OCI-M2 (cell line): Measurements from ENCODE around the gene WRNIP1.
A peak's percentile ranks its signal among the peaks of the same experiment; 100 is the strongest.

Source experiments
- DNase-seq: peaks from one replicate; lab custom pipeline; 2025; ENCODE audit not compliant: unreplicated experiment; lab: John Stamatoyannopoulos, UW

The WRNIP1 gene

DNA sequence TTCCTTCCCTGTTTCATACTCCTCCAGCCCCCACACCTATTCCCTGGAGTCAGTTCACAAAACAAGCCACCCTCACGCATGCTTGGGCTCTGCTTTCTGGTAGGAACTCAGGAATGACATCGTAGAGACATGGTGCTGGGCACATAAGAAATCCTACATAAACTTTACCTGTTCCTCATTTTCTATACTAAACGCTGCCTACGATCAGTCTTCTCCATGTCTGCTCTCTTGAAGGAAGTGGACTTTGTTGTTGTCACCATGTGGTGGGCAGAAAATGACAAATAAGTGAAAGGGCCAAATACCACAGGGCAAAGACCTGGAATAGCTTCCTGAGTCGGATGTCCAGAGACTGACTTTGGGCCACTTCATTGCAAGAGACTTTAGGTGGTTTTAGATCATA lies 24.6 kb upstream of the WRNIP1 start:
- DNase-seq: no peak

DNA sequence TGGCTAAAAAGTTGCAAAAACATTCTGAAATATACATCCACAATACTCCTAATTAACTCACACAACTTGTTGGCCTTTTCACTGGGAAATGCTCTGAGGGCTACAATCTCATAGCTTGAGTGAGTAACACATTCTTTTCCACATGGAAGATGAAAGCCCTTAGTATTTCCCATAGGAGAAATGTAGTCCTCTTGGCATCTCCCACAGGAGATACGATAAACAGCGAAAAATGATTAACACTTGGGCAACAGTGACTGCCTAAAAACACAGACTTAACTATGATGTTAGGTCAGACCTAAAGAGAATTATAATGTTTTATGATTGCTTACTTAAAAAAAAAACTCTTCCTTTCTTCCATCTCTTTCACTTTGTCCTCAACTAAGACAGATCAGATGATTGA lies 23.4 kb upstream of the WRNIP1 start:
- DNase-seq: no peak

DNA sequence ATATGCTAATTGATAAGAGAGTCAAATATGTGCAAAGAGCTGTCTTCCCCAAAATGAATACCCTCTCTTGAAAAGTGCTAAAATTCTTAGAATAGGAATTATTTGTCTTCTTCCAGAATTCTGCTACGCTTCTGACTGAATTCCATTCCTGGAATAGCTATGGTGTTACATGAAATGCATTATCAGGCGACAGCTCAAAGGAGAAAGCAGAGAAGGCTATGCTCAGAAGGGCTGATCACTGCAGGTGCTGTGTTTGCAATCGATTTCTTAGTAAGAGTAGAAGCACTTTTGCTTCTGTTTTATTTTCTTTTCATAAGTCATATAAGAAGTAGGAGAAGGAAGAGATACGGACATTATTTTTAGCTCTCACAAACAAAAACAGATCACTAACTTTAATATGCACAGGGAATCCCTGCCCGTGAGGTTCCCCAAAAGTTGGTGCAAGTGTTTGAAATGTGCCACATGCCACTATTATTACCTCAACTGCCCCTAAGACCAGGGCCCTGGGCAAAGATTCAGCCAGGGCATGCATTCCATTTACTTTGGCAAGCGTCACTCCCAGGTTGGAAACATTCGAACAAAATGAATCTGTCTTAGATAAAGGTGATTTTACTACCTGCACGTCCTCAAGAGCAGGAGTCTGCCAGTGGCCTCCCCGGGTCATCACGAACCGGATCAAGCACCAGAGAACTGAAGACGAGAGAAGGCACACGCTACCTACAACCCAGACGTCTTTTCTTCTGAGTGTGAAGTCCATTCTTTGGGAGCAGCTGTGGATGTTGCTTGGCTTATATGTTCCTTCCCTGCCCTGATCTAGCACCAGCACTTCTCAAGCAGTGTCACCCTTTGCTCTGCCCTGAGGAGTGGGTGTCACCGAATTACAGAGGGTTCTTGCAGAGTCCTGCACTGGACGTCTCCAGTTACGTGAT lies 21.6 kb upstream of the WRNIP1 start:
- no peak for DNase-seq

DNA sequence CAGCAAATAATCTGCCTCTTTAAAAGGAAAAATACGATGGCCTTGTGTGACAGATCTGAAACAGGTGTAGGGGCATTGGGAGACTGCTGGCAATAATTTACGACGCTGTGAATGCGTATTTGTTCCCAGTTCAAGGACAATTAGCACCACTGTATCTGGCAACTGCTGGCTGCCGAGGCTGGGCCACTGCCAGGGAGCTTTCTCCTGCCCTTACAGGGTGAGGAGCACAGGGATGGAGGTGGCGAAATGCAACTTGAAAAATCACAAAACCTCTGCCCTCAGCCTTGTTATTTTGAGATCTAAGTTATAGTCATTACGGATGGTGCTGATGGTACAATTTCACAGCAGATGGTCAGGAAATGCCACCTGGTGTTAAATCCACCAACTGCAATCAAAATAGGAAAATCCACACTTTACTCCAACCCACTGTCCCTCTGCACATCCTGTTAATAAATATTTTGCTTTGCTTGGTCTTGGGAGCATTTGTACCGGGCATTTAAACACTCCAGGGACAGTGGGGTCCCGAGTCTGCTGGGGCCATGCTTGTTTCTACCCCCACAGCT lies 20.9 kb upstream of the WRNIP1 start:
- DNase-seq: no peak

DNA sequence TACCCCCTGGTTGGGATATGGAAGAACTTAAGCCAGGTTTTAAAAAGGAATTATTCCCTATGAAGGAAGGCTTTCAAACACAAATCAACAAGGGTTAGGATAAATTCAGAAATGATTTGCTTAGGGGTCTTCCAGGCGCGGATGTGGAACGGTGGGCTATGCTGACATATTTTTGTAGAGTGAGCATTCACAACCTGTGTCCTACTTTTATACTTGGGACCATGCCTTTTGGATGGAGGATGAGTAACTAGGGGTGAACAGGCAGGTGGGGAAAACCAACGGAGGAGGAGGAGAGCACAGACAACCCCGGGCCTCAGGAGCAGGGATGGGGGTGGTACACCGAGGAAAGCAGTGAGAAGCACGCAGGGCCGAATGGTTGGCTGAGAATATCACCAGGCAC lies 20.4 kb upstream of the WRNIP1 start:
- no peak for DNase-seq

DNA sequence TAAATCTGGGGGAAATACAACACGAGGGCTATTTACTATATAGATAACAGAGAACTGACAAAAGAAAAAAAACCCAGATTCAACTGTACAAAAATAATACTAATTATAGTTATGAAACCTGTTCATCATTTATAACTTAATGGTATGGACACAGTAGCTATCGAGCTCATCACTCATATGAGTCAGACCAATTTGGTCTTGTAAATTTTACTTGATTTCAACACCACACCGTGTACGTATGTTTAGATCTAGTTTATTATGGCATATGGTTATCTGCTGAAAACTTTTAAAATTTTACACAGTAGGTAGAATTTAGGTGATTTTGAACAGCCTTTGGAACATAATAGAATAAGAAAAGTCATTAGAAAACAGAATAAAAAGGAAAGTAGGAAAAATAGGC lies 19.9 kb upstream of the WRNIP1 start:
- DNase-seq: no peak

DNA sequence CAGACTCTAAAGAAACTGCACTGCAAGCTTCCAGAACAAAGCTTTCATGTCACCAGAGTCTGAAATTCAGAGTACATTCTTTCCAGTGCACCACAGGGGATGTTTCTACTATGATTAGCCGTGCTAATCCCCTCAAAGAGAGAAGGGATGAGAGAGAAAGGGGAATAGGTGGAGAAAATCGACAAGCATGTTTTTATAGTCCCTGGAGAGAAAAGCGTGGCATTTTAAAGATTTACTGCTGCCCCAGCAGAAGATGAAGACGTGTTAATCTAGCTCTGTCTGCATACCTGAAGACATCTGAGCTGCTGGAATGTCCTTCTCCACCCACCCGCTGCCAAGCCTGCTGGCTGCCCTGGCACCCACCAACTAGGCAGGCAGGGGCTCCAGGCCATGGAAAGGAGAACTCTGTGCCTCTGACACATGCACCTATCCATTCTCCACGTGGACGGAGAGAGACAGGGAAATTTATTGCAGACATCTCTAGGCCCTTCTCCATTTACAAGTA lies 18.6 kb upstream of the WRNIP1 start:
- no peak for DNase-seq

DNA sequence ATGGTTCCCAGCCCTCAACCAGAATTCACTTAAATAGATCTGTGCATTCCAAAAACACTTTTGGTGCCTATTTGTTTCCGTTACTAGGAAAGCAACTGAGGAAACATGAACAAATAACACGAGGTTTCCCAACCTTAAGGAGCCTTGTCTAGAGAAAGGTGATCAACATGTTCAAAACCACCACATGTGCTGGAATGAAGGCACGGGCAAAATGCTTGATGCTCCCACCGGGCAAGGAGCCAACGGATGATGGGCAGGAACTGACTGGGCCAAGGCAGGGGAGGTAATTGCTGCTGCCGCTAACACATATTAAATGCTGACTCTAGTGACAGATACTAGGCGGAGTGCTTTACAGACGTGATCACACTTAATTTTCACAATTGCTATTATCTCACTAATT lies 17.0 kb upstream of the WRNIP1 start:
- no peak for DNase-seq

DNA sequence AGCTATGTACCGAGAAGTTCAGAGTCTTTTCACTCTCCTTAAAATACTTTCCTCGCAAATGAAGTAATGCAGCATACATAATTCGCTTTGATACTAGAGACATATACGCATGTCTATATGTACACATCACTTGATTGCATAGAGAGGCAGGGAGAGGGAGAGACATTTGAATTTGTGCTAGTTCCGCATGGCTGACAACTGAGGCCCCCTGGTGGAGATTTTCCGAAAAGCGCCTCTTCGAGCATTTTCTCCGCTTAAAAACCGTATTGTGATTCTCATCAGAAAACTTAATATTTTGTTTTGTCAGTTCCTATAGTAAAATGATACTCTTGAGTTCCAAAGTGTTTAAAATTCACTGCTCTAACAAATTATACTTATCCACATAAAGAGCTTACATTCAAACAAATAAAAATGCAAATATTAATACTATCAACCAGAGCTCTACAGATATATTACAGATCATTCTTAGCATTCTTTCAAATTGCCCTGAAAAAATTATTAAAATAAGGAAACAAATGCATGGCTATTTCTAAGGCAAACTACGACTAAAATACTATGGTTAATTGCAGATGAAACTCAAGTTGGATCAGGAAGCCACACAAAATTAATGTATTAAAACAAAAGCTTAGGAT lies 15.1 kb upstream of the WRNIP1 start:
- peak; percentile 82 for DNase-seq

DNA sequence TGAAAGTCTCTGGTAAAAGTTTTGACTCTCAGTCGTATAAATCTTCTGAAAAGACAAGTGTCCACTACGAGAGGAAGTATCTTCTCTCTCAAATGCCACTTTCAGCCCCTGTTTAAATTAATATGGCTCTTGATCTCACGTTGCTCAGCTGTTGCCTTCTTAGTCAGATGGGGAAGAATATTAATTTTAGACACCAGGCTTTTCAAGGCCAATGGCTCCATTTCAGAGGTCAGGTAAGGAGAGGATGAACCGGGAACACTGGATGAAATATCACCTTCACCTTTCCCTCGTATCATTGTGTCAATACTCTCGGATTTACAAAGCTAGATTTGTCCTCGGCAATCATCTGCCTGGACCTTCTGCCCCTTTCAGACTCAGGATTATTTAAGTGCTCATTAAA lies 14.4 kb upstream of the WRNIP1 start, which contains the start of gene MYLK4:
Gene MYLK4, minus strand, starts transcription at position 91 of the 400 bp plus-strand sequence. CDS start 1,628 bp downstream, outside the sequence.
- no peak for DNase-seq

DNA sequence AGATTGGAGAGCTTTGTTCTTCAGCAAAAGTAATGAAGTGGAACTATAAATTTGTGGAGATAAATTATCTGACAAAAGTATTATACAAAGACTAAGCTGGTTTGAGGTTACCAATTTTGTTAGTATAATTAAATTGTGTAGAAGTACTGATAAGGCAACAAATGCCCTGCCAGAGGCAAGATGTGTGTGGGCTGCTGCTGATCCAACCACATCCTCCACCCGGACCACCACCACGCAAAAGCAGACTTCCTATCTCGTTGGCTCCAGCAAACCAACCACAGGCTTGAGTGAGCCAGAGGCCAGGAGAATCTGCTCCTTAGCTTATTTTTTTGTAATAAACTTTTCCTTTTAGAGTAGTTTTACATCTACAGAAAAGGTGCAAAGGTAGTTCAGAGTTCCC lies 13.3 kb upstream of the WRNIP1 start:
- DNase-seq: peak; percentile 55

DNA sequence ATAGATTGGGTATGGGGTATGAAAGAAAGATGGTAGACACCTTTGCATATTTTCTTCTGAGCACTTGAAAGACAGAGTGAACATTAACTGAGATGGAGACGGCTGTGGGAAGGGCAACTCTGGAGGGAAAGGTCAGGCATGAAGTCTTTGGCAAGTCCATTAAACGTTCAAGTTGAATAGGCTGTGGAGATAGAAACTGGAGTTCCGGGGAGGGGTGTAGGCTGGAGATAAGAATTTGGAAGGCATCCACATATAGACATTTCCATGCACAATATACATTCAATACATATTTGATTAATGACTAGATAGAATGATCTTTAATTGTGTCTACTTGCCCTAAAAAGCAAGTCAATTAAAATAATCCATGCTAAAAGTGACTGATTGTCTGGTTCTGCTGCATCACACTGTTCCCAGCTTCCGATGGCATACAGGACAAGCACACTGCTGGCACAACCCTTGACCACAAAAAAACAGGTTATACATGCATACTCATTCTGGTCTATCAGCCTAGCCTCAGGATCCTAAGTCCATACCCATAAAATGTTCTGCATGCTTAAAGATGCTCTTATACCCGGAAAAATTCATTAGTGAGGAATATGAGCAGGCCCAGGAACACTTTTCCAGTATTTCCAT lies 12.6 kb upstream of the WRNIP1 start:
- DNase-seq: no peak

DNA sequence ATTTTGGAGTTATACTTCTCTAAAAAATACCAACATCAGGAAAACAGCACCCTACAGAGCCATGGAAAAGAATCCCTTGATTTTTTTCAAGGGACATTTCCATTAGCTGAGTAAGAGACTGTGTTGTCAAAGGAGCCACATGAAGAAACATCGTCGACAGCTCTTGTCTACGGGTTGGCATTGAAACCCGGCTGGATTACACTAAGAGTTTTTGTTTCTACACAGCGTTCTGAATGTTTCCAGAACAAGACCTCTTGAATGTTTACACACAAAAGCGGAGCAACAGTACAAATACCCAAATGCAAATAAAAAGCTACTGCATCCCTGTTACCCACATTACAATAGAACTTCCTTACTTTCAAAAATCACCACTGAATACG lies 12.1 kb upstream of the WRNIP1 start:
- DNase-seq: no peak

DNA sequence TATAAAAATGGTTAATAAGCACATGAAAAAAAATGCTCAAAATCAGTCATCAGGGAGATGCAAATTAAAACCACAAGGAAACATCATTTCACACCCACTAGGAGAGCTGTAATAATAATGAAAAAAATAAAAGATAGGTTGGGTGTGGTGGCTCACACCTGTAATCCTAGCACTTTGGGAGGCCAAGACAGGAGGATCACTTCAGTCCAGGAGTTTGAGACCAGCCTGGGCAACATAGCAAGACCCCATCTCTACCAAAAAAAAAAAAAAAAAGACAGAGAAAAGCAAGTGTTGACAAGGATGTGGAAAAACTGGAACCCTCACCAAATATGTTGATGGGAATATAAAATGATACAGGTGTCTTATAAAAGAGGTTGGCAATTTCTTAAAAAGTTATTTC lies 11.4 kb upstream of the WRNIP1 start:
- no peak for DNase-seq

DNA sequence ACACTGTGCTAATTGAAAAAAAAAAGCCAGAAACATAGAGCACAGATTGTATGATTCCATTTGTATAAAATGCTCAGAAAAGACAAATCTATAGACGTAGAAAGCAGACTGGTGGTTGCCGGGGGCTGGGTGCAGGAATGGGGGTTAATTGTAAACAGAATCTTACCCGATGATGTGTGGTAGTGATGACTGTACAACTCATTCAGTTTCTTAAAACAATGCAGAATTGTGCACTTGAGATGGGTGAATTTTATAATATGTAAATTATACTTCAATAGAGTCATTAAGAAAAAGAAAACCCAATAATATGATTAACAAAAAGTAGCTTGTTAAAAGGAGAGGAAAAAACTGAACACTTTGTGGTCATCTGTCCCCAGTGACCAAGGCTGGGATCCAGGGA lies 10.8 kb upstream of the WRNIP1 start:
- no peak for DNase-seq

DNA sequence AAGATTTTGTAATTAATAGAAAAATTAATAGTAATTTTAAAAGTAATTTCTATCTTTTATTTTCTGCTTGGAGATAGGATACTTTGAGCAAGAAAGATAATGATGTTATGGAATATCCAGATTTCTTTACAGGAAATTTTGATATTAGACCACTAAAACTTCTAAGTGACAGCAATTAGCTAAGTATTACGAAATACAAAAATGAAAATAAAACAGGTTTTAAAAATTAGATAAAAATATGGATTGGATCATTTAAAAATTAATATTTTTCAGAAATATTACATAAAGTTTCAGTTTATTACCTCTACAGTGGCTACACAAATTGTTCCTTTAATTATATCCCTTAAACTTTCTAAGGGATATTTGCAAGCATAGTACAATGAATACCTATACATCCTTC lies 10.3 kb upstream of the WRNIP1 start:
- DNase-seq: no peak

DNA sequence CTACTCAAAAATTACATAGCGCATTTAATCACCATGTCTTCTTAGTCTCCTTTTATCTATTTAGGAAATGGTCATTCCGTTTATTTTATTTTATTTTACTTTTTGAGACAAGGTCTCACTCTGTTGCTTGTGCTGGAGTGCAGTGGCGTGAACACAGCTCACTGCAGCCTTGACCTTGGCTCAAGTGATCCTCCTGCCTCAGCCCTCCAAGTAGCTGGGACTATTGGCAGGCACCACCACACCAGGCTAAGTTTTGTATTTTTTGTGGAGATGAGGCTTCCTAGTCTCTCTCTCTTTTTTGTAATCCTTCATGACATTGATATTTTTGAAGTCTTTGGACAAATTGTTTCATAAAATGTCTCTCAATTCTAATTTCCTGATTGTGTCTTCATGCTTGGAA lies 9.7 kb upstream of the WRNIP1 start:
- DNase-seq: no peak

DNA sequence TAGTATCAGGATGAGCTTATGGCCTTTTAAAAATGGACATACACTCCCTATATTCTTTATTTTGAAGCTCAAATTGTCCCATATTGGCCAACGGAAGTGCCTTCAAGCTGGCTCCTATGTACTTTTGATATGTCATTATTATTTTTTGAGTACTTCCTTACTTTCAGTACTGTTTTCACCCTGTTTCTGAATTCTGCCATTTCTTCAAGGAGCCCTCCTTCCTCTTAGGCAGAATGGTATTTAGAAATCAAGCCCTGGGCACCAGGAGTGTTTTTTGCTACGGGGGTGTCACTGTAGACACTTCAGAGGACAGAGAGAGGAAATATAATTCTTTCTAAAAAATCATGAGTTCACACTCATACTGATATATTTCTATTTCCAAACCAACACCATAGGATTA lies 9.0 kb upstream of the WRNIP1 start:
- DNase-seq: no peak

DNA sequence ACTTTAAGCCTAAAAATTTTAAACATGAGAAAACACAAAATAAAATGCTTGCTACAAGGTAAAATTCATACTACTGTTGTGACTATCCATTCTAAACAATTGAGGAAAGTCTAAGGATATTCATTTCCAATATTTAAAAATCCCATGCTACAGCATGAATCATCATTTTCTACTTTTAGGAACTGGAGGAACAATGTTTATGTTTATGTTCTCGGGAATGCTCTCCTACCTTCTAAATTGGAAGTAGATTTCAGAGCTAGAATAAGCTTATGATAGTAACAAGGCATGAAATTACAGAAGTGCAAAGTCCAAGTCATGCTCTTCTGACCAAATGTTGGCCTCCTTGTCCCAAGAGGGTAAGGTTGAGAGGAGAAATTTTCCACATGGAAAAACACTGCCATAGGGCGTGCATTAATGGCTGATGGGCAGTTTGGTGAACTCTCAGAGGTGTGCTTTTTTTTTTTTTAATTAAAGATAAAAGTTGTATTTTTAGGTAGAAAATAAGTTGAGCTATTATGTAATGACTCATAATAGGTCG lies 8.4 kb upstream of the WRNIP1 start:
- no peak for DNase-seq

DNA sequence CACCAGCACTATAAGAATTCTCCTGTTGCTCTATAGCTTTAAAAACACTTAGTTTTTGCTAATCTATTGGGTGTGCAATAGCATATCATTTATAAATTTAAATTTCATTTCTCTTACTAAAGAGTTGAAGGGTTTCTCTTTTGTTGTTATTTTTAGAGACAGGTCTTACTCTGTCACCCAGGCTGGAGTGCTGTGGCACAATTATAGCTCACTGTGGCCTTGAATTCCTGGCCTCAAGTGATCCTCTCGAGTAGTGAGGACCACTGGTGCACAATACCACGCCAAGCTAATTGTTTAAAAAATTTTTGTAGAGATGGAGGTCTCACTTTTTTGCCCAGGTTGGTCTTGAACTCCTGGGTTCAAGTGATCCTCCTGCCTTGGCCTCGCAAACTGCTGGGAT lies 6.2 kb upstream of the WRNIP1 start:
- no peak for DNase-seq
